ENCODE data around the gene MICAL3. TPM values are rescaled to one million over a fixed set of nuclear protein-coding genes. Genes with fewer than 3 reads are reported as not detected.

Gene MICAL3
- polyA plus RNA-seq, 1 donor from 2014 or later, result 28.1 TPM

GRCh38 chr22:17914474-17914873 lies 109.9 kb downstream of the MICAL3 start:
- Histone ChIP-seq H3K79me2 (replicated peaks; ENCODE audit: insufficient read depth, low read length) (no peaks in the 10 kb centered on the region), H3K27ac (ENCODE audit: low read length) (no peak overlapping the region), H3K4me3 (ENCODE audit: low read length) (no peak overlapping the region), H2AFZ (ENCODE audit: low read depth, low read length) (no peak overlapping the region), H3K27me3 (ENCODE audit: insufficient read depth, low read depth, low read length) (no peaks in the 10 kb centered on the region), H3K36me3 (ENCODE audit: insufficient read depth, low read length) (peaks cover 4% of the 10 kb centered on the region), H3K9me2 (ENCODE audit: insufficient read depth, low read length) (no peaks in the 10 kb centered on the region), H3K4me2 (ENCODE audit: low read length) (no peak overlapping the region), H4K20me1 (ENCODE audit: insufficient read depth) (no peaks in the 10 kb centered on the region), H3K9me3 (ENCODE audit: low read length) (no peaks in the 10 kb centered on the region), H3K9ac (ENCODE audit: low read length) (no peak overlapping the region), H3F3A (ENCODE audit: insufficient read depth, low read length, poor library complexity, severe bottlenecking) (no peaks in the 10 kb centered on the region)
- no peak for TF ChIP-seq MXI1 (conservative IDR thresholded peaks at IDR 0.05; ENCODE audit: poor library complexity, severe bottlenecking)
- TF ChIP-seq POLR2AphosphoS5 (IDR thresholded peaks at IDR 0.05), result no peak
- TF ChIP-seq REST (IDR thresholded peaks at IDR 0.05; ENCODE audit: borderline replicate concordance), result no peak
- TF ChIP-seq SMC3 (conservative IDR thresholded peaks at IDR 0.05; ENCODE audit: poor library complexity), result no peak
- TF ChIP-seq EP300 (conservative IDR thresholded peaks at IDR 0.05; ENCODE audit: poor library complexity, severe bottlenecking), result no peak
- no peak for TF ChIP-seq CTCF (IDR thresholded peaks at IDR 0.05; ENCODE audit: poor library complexity, severe bottlenecking)
- TF ChIP-seq RAD21 (conservative IDR thresholded peaks at IDR 0.05), result no peak
- no peak for TF ChIP-seq TAF1 (IDR thresholded peaks at IDR 0.05; ENCODE audit: low read depth)
- no peak for TF ChIP-seq EZH2 (IDR thresholded peaks at IDR 0.05; ENCODE audit: borderline replicate concordance, insufficient read depth, low read length, poor library complexity, severe bottlenecking)

- H4K20me1 ChIP-seq (ENCODE audit: insufficient read depth), result no peaks in the 10 kb centered on the region
- no peaks in the 10 kb centered on the region for H3K9me3 ChIP-seq (ENCODE audit: low read length)
- H3K27ac ChIP-seq (ENCODE audit: low read length), result no peak overlapping the region
Observed at GRCh38 chr22:17913801-17914347, 110.5 kb downstream of the MICAL3 start.

More at GRCh38 chr22:17913801-17914347, 110.5 kb downstream of the MICAL3 start:
- Histone ChIP-seq H3K4me3 (ENCODE audit: low read length) (no peak overlapping the region), H2AFZ (ENCODE audit: low read depth, low read length) (no peak overlapping the region), H3K4me2 (ENCODE audit: low read length) (no peak overlapping the region), H3K79me2 (replicated peaks; ENCODE audit: insufficient read depth, low read length) (peaks cover 1% of the 10 kb centered on the region), H3K9ac (ENCODE audit: low read length) (no peak overlapping the region), H3K9me2 (ENCODE audit: insufficient read depth, low read length) (no peaks in the 10 kb centered on the region), H3K27me3 (ENCODE audit: insufficient read depth, low read depth, low read length) (no peaks in the 10 kb centered on the region), H3F3A (ENCODE audit: insufficient read depth, low read length, poor library complexity, severe bottlenecking) (no peaks in the 10 kb centered on the region), H3K36me3 (ENCODE audit: insufficient read depth, low read length) (peaks cover 4% of the 10 kb centered on the region)
- TF ChIP-seq POLR2AphosphoS5 (IDR thresholded peaks at IDR 0.05) (no peak), EP300 (conservative IDR thresholded peaks at IDR 0.05; ENCODE audit: poor library complexity, severe bottlenecking) (no peak), CTCF (IDR thresholded peaks at IDR 0.05; ENCODE audit: poor library complexity, severe bottlenecking) (no peak), EZH2 (IDR thresholded peaks at IDR 0.05; ENCODE audit: borderline replicate concordance, insufficient read depth, low read length, poor library complexity, severe bottlenecking) (no peak), MXI1 (conservative IDR thresholded peaks at IDR 0.05; ENCODE audit: poor library complexity, severe bottlenecking) (no peak), RAD21 (conservative IDR thresholded peaks at IDR 0.05) (no peak), REST (IDR thresholded peaks at IDR 0.05; ENCODE audit: borderline replicate concordance) (no peak), TAF1 (IDR thresholded peaks at IDR 0.05; ENCODE audit: low read depth) (no peak), SMC3 (conservative IDR thresholded peaks at IDR 0.05; ENCODE audit: poor library complexity) (no peak)

Data from neural cell (in vitro differentiated cells).